T-cell (primary cell): ENCODE results near the gene GCLM. TPM values are rescaled to one million over a fixed set of nuclear protein-coding genes. Genes with fewer than 3 reads are reported as not detected.
"Not testable (repeated sequence)": the region's sequence is repeated elsewhere in the genome, so short reads cannot be mapped to it uniquely, and the experiment has no call there.

ENCODE experiments used
- ATAC-seq, 4 experiments: fragments of 200-7000 bp in 3 of 4; fragments of 150-1000 bp in 1 of 4; cut with Tn5 transposase; replicated peaks in 1 of 4; 1 replicate in 3 of 4; 2 replicates in 1 of 4; pipeline ENCODE4 v1.10.0; 2021; ENCODE audit warnings: moderate library complexity in 3 of 4, mild to moderate bottlenecking in 2 of 4, moderate number of reproducible peaks in 1 of 4
- CTCF ChIA-PET, 2 donors: fragments of 300-600 bp; sonication (Branson Sonifier 250); formaldehyde crosslinking; loops; one replicate each; lab custom pipeline; 2022; ENCODE audit warnings: antibody characterized with exemption in 2 of 2; lab: Charles Lee
- POLR2A ChIA-PET, 2 donors: fragments of 300-600 bp; sonication (Branson Sonifier 250); formaldehyde crosslinking; loops; one replicate each; lab custom pipeline; 2022; ENCODE audit warnings: antibody characterized with exemption in 2 of 2; lab: Charles Lee
- DNase-seq, 35 experiments: peaks; one replicate each; pipeline versions ENCODE4 v3.0.0 to v3.0.0-alpha.2; 2013 to 2023
- H3K27ac ChIP-seq: one replicate; pipeline ENCODE4 v1.5.1; 2013; ENCODE audit warnings: low read length
- H3K27me3 ChIP-seq, 2 experiments: replicated peaks in 1 of 2; 1 replicate in 1 of 2; 2 replicates in 1 of 2; pipeline versions ENCODE4 v1.6.1 to v1.7.0; 2013; ENCODE audit warnings: low read length in 1 of 2, mixed read lengths in 1 of 2; ENCODE audit not compliant: control insufficient read depth in 2 of 2, insufficient read depth in 2 of 2; ENCODE audit errors: extremely low read depth in 1 of 2
- H3K36me3 ChIP-seq, 2 donors: 1 replicate in 1 of 2; 2 replicates in 1 of 2; pipeline versions ENCODE4 v1.6.1 to v1.7.0; 2013; ENCODE audit warnings: low read length in 1 of 2; ENCODE audit not compliant: control insufficient read depth in 2 of 2, insufficient read depth in 1 of 2; ENCODE audit errors: extremely low read depth in 1 of 2
- H3K4me1 ChIP-seq, 2 experiments: 1 replicate in 1 of 2; 2 replicates in 1 of 2; pipeline versions ENCODE4 v1.6.1 to v1.7.0; 2013; ENCODE audit warnings: low read length in 2 of 2, mixed read lengths in 1 of 2; ENCODE audit not compliant: insufficient read depth in 2 of 2, control insufficient read depth in 1 of 2; ENCODE audit errors: extremely low read depth in 1 of 2
- H3K4me3 ChIP-seq, 2 donors: 1 replicate in 1 of 2; 2 replicates in 1 of 2; pipeline versions ENCODE4 v1.5.1 to v1.7.0; 2013; ENCODE audit warnings: mild to moderate bottlenecking in 2 of 2, low read length in 1 of 2, moderate library complexity in 1 of 2; ENCODE audit not compliant: control insufficient read depth in 1 of 2; ENCODE audit errors: extremely low read depth in 1 of 2
- H3K9me3 ChIP-seq: 2 replicates; pipeline ENCODE4 v1.7.0; 2013
- H3K27ac Mint-ChIP-seq, 2 donors: one replicate each; pipeline ENCODE4 v1.8.0; 2020 to 2021; ENCODE audit warnings: mild to moderate bottlenecking in 2 of 2, mixed read lengths in 2 of 2
- H3K27me3 Mint-ChIP-seq, 2 donors: one replicate each; pipeline ENCODE4 v1.8.0; 2021 to 2022; ENCODE audit warnings: mixed read lengths in 2 of 2
- H3K36me3 Mint-ChIP-seq: one replicate; pipeline ENCODE4 v1.8.0; 2021; ENCODE audit warnings: mixed read lengths
- H3K4me1 Mint-ChIP-seq, 3 donors: one replicate each; pipeline ENCODE4 v1.8.0; 2020 to 2022; ENCODE audit warnings: mixed read lengths in 3 of 3, mild to moderate bottlenecking in 1 of 3
- H3K4me3 Mint-ChIP-seq, 3 donors: one replicate each; pipeline ENCODE4 v1.8.0; 2020 to 2022; ENCODE audit warnings: mild to moderate bottlenecking in 3 of 3, mixed read lengths in 3 of 3, moderate library complexity in 3 of 3
- H3K9me3 Mint-ChIP-seq, 3 donors: one replicate each; pipeline ENCODE4 v1.8.0; 2020 to 2022; ENCODE audit warnings: mixed read lengths in 3 of 3
- WGBS: methylation state at CpG from one replicate; pipeline ENCODE4 v1.1.5; 2013; ENCODE audit warnings: missing lambda C conversion rate; ENCODE audit not compliant: insufficient coverage; 5-methylcytosine and 5-hydroxymethylcytosine counted together
- total RNA-seq, 35 experiments: library from RNA in 6 of 35; stranded (reverse) in 6 of 35; fragments of 120-200 nt in 1 of 35; gene quantifications; one replicate each; pipeline versions ENCODE4 v1.2.1 to v1.2.4 and lab custom pipeline; 2013 to 2026

Gene GCLM
- total RNA-seq, 5 donors from 2014 or later (not counting 1 experiment from before 2014, with no cell fraction given), result 8.7 to 20.6 (median 17.9) TPM

DNA sequence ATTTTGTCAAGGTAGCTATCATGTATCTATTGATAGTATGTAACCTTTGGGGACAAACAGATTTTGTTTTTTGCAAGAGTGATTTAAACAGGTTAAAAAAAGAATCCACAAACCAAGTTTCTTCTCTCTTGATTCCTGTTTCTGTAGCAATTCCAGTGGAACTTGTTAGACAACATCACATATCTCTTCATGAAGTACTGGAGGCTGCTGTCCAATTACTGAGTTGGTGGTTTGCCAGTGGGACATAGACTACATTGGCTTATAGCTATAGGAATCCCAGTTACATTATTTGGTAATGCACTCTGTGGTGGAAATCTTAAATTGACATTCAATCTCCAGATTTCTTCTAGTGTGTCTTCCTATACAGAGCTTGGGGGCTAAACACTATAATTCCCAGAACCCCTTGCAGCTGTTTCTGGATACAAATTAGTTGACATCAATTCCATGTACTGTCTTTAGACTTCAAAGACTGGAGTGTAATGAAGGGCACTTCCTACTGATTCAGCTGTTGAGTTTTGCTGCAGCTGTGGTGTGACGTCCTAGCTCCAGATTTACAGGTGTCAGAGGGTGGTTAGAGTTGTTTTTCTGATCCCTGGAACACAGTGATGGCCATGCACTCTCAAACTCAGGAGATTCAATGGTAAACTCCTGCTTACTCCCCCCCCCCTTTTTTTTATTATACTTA is 29.4 kb upstream of the GCLM start:
- ChIA-PET POLR2A (no interaction called here), CTCF (no interaction called here)
- no peaks in the 10 kb centered on the region for H3K4me1 Mint-ChIP-seq
- no peaks in the 10 kb centered on the region for H3K4me1 ChIP-seq
- no peak overlapping the region for H3K4me3 Mint-ChIP-seq
- no peak overlapping the region for H3K27ac ChIP-seq
- H3K9me3 ChIP-seq, result peaks cover 2% of the 10 kb centered on the region
- H3K36me3 ChIP-seq, result no peaks in the 10 kb centered on the region
- H3K27me3 ChIP-seq, result no peaks in the 10 kb centered on the region
- peaks cover 4% of the 10 kb centered on the region for H3K36me3 Mint-ChIP-seq
- no peak overlapping the region for H3K4me3 ChIP-seq
- WGBS, result no CpG with 5 or more reads among the region's 1 CpG
- peaks cover 2 to 9% of the 10 kb centered on the region in 2 donors for H3K27me3 Mint-ChIP-seq
- H3K9me3 Mint-ChIP-seq, result peaks cover 4 to 26% (median 17%) of the 10 kb centered on the region in 3 donors
- DNase-seq (no peak), ATAC-seq (no peak)
- H3K27ac Mint-ChIP-seq, result no peak overlapping the region

DNA sequence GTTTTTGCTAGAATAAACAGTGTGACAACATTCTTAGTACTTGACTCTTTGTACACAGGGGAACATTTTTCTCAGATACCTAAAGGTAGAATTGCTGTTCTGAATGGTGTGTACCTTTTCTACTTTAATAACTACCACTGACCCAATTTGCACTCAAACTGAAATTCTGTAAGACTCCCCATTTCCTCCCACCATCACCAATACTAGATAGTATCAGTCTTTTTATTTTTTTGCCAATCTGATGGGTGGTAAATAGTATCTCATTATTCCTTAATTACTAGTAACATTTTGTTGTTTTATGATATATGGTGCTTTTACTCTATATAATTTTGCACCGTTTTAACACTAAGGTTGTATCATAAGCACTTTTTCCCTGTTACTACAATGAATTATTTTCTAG is 28.8 kb upstream of the GCLM start:
- no peak overlapping the region for H3K27ac ChIP-seq
- H3K36me3 Mint-ChIP-seq, result peaks cover 4% of the 10 kb centered on the region
- no peaks in the 10 kb centered on the region for H3K4me1 ChIP-seq
- ChIA-PET CTCF (no interaction called here), POLR2A (no interaction called here)
- H3K27ac Mint-ChIP-seq, result no peak overlapping the region
- no peak overlapping the region for H3K4me3 ChIP-seq
- no peaks in the 10 kb centered on the region for H3K27me3 ChIP-seq
- no CpG with 5 or more reads among the region's 1 CpG for WGBS
- no peak for DNase-seq
- H3K27me3 Mint-ChIP-seq, result peaks cover 2 to 9% of the 10 kb centered on the region in 2 donors
- H3K4me1 Mint-ChIP-seq, result no peaks in the 10 kb centered on the region
- H3K36me3 ChIP-seq, result no peaks in the 10 kb centered on the region
- no peak for ATAC-seq
- H3K4me3 Mint-ChIP-seq, result no peak overlapping the region
- peaks cover 2% of the 10 kb centered on the region for H3K9me3 ChIP-seq
- peaks cover 6 to 28% (median 19%) of the 10 kb centered on the region in 3 donors for H3K9me3 Mint-ChIP-seq

DNA sequence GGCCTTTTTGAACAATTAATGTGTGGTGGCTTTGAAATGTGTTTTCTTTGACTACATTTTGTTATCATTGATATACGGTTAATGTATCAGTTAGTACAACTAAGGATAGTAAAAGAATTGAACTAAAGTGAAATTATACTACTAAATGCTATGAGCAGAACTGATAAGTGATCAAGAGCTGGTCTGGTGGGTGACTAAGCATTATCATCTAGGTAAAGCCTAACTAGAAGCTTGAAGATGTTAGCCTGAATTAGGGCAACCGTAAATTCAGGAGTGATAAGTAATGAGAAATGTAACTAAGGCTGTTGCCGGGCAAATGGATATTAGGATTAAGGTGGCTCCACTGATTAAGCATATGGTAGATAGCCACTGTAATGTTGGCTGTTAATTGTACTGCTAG is 16.0 kb upstream of the GCLM start:
- ATAC-seq (no peak), DNase-seq (no peak)
- no peaks in the 10 kb centered on the region for H3K4me1 ChIP-seq
- POLR2A ChIA-PET, result no interaction called here
- no peaks in the 10 kb centered on the region for H3K27me3 ChIP-seq
- H3K27me3 Mint-ChIP-seq, result peaks cover 18 to 20% of the 10 kb centered on the region in 2 donors
- peaks cover 16 to 39% (median 19%) of the 10 kb centered on the region in 3 donors for H3K9me3 Mint-ChIP-seq
- H3K4me3 Mint-ChIP-seq, result no peak overlapping the region
- WGBS, result 100% methylated on average over 1 of the region's 3 CpGs
- CTCF ChIA-PET, result interaction anchor here in 1 of 2 donors (0.6 kb wide), 1 partner anchor 666 kb away, joined by 3 read pairs; no protein-coding TSS in a partner anchor
- peaks cover 7% of the 10 kb centered on the region for H3K36me3 Mint-ChIP-seq
- H3K4me1 Mint-ChIP-seq, result no peaks in the 10 kb centered on the region
- no peak overlapping the region for H3K4me3 ChIP-seq
- H3K9me3 ChIP-seq, result peaks cover 3% of the 10 kb centered on the region
- no peaks in the 10 kb centered on the region for H3K36me3 ChIP-seq
- H3K27ac Mint-ChIP-seq, result no peak overlapping the region
- H3K27ac ChIP-seq, result no peak overlapping the region

DNA sequence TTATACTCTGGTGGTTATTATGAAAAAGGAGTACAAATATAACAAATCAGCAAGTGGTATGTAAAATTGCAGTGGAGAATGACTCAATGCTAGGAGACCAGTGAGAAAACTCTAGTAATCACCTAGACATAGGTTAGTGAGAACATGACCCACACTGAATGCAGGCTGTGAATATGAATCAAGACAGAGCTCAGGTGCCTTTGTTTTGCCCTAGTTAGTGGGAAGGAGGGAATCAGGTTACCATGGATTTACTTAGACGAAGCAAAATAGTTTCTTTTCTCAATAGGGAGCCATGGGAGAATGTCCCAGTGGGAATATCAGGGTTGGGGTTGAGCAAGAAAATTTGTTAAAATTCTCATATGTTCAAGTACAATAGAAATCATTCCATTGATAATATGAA is 10.6 kb upstream of the GCLM start:
- no peaks in the 10 kb centered on the region for H3K9me3 Mint-ChIP-seq
- DNase-seq (no peak), ATAC-seq (no peak)
- H3K4me1 Mint-ChIP-seq, result no peaks in the 10 kb centered on the region
- no peak overlapping the region for H3K4me3 Mint-ChIP-seq
- H3K27me3 Mint-ChIP-seq, result peaks cover 5 to 8% of the 10 kb centered on the region in 2 donors
- H3K27ac ChIP-seq, result no peak overlapping the region
- no peak overlapping the region for H3K27ac Mint-ChIP-seq
- H3K4me3 ChIP-seq, result no peak overlapping the region
- peaks cover 0 to 5% of the 10 kb centered on the region in 2 experiments for H3K27me3 ChIP-seq
- H3K36me3 ChIP-seq, result no peaks in the 10 kb centered on the region
- H3K4me1 ChIP-seq, result no peaks in the 10 kb centered on the region
- H3K36me3 Mint-ChIP-seq, result peaks cover 7% of the 10 kb centered on the region
- no peaks in the 10 kb centered on the region for H3K9me3 ChIP-seq
- 67% methylated on average over 1 of the region's 1 CpG for WGBS
- ChIA-PET CTCF (no interaction called here), POLR2A (no interaction called here)

DNA sequence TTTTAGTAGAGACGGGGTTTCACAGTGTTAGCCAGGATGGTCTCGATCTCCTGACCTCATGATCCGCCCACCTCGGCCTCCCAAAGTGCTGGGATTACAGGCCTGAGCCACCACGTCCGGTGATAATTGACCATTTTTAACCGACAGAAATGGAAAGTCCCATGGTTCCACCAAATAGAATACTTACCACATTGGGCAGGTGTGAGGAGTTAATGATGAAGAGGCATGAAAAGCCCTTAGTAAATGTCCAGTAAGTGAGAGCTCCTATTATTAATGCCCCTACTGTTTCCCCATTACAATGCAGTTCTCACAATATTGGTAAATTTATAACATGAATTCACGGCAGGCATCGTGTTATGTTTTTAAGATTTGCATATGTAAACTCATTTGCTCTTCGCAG is 8.1 kb upstream of the GCLM start:
- peaks cover 2 to 7% of the 10 kb centered on the region in 2 donors for H3K27me3 Mint-ChIP-seq
- WGBS, result no CpG with 5 or more reads among the region's 10 CpGs

DNA sequence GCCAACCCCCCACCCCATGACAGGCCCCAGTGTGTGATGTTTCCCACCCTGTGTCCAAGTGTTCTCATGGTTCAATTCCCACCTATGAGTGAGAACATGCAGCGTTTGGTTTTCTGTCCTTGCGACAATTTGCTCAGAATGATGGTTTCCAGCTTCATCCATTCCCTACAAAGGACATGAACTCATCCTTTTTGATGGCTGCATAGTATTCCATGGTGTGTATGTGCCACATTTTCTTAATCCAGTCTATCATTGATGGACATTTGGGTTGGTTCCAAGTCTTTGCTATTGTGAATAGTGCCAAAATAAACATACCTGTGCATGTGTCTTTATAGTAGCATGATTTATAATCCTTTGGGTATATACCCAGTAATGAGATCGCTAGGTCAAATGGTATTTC is 1.6 kb upstream of the GCLM start:
- not testable (repeated sequence) for H3K4me3 Mint-ChIP-seq, H3K9me3 Mint-ChIP-seq, H3K27me3 Mint-ChIP-seq, H3K36me3 ChIP-seq, ATAC-seq, H3K4me3 ChIP-seq, H3K9me3 ChIP-seq, H3K36me3 Mint-ChIP-seq, H3K4me1 ChIP-seq, DNase-seq, H3K27me3 ChIP-seq, H3K27ac ChIP-seq
- peak overlapping the region in 1 of 2 donors; percentile 17 for H3K27ac Mint-ChIP-seq
- WGBS, result 100% methylated on average over 1 of the region's 3 CpGs
- peaks cover 28 to 36% (median 30%) of the 10 kb centered on the region in 3 donors for H3K4me1 Mint-ChIP-seq
- POLR2A ChIA-PET, result interaction anchor here (0.6 kb wide), 2 partner anchors 63 to 465 kb away, joined by 4 to 12 read pairs; no protein-coding TSS in a partner anchor
- CTCF ChIA-PET, result interaction anchor here (0.6 to 2.6 kb wide), 7 partner anchors 25 to 282 kb away, joined by 3 to 20 read pairs (median 11); partner anchors contain the start of gene DNTTIP2 (in 1 of the 2)

More for the DNA sequence above, 8.1 kb upstream of the GCLM start:
- Histone ChIP-seq H3K27me3 (peaks cover 0 to 5% of the 10 kb centered on the region in 2 experiments), H3K36me3 (no peaks in the 10 kb centered on the region), H3K4me1 (no peaks in the 10 kb centered on the region), H3K4me3 (no peak overlapping the region), H3K9me3 (no peaks in the 10 kb centered on the region), H3K27ac (no peak overlapping the region)
- Mint-ChIP-seq H3K4me1 (no peaks in the 10 kb centered on the region), H3K9me3 (no peaks in the 10 kb centered on the region), H3K4me3 (no peak overlapping the region), H3K36me3 (peaks cover 4% of the 10 kb centered on the region), H3K27ac (no peak overlapping the region)
- ChIA-PET POLR2A (no interaction called here), CTCF (no interaction called here)
- ATAC-seq (no peak), DNase-seq (no peak)
